Transverse colon (tissue), 4 donors: ENCODE results near the gene FTCD. TPM values are rescaled to one million over a fixed set of nuclear protein-coding genes. Genes with fewer than 3 reads are reported as not detected.

ENCODE experiments used
- DNase-seq: peaks from one replicate; pipeline ENCODE4 v3.0.0-alpha.2; 2019
- H3K27ac ChIP-seq, 4 donors: fragments of 200-600 bp; sonication (generic); 2 replicates each; pipeline ENCODE4 v1.5.1; 2016 to 2018; ENCODE audit warnings: inconsistent platforms in 4 of 4
- H3K27me3 ChIP-seq: fragments of 200-600 bp; sonication (generic); 2 replicates; pipeline ENCODE4 v1.5.1; 2017; ENCODE audit warnings: inconsistent platforms
- H3K36me3 ChIP-seq, 4 donors: fragments of 200-600 bp; sonication (generic); 2 replicates each; pipeline ENCODE4 v1.5.1; 2017 to 2019; ENCODE audit warnings: inconsistent platforms in 4 of 4
- H3K4me1 ChIP-seq, 4 donors: fragments of 200-600 bp; sonication (generic); 2 replicates each; pipeline ENCODE4 v1.5.1; 2017 to 2020; ENCODE audit warnings: inconsistent platforms in 4 of 4
- H3K4me3 ChIP-seq, 4 donors: fragments of 200-600 bp; sonication (generic); 1 replicate in 1 of 4; 2 replicates in 3 of 4; pipeline versions ENCODE4 v1.5.1 to v1.6.1; 2017 to 2019; ENCODE audit warnings: inconsistent platforms in 4 of 4
- H3K9me3 ChIP-seq, 2 donors: fragments of 200-600 bp; sonication (generic); 2 replicates each; pipeline ENCODE4 v1.5.1; 2017 to 2019; ENCODE audit warnings: inconsistent platforms in 2 of 2
- CTCF ChIP-seq, 5 experiments: fragments of 200-600 bp in 3 of 5; fragments of 450-650 bp in 2 of 5; sonication (generic) in 3 of 5; IDR thresholded peaks; 1 replicate in 2 of 5; 2 replicates in 3 of 5; pipeline ENCODE4 v1.5.1; 2016 to 2017; ENCODE audit warnings: antibody characterized with exemption in 5 of 5, inconsistent platforms in 3 of 5, mild to moderate bottlenecking in 2 of 5, moderate library complexity in 1 of 5
- EP300 ChIP-seq: sonication (generic); formaldehyde crosslinking; IDR thresholded peaks from one replicate; pipeline ENCODE4 v1.6.1; 2017; ENCODE audit warnings: antibody characterized with exemption, low read depth
- POLR2A ChIP-seq: fragments of 450-650 bp; IDR thresholded peaks from one replicate; pipeline ENCODE4 v1.6.1; 2016; ENCODE audit warnings: antibody characterized with exemption, mild to moderate bottlenecking, moderate library complexity
- POLR2AphosphoS5 ChIP-seq, 3 donors: sonication (generic); formaldehyde crosslinking; IDR thresholded peaks; one replicate each; pipeline ENCODE4 v1.6.1; 2016; ENCODE audit warnings: antibody characterized with exemption in 3 of 3
- WGBS, 2 donors: methylation state at CpG; one replicate each; pipeline ENCODE4 v1.1.5; 2018; ENCODE audit warnings: low coverage in 1 of 2; 5-methylcytosine and 5-hydroxymethylcytosine counted together
- in situ Hi-C, 4 donors: fragments of 200-750 bp; cut with MboI; loops; one replicate each; pipeline versions ENCODE4 v1.15.0 to v1.15.1; 2017; ENCODE audit warnings: low sequenced_read_pairs in 3 of 4, low pct_ligation_motif_present in 1 of 4, low pct_unique_long_range_greater_than_20kb in 1 of 4
- intact Hi-C: fragments of 100-400 bp; cut with DNase I; formaldehyde crosslinking; loops from one replicate; pipeline ENCODE4 v1.15.1; 2023; ENCODE audit warnings: low total_unique reads
- total RNA-seq, 4 donors: library from RNA; depleted of rRNA; stranded (reverse); fragments of >200 nt; gene quantifications; one replicate each; pipeline ENCODE4 v1.1.0, GENCODE V29; 2016

FTCD gene
- total RNA-seq, 4 donors from 2014 or later: not detected

GRCh38 chr21:46154155-46154954, 1.0 kb downstream of the FTCD start:
- H3K27ac ChIP-seq: no peak overlapping the region
- peak; percentile 6 for DNase-seq
- H3K9me3 ChIP-seq: no peaks in the 10 kb centered on the region

GRCh38 chr21:46153247-46154154, 1.9 kb downstream of the FTCD start:
- H3K4me3 ChIP-seq: peak overlapping the region in 2 of 4 donors; percentile 16 to 27
- H3K27me3 ChIP-seq: no peaks in the 10 kb centered on the region
- no peaks in the 10 kb centered on the region for H3K36me3 ChIP-seq
- peak; percentile 50 for DNase-seq
- in situ Hi-C loops (no loop called here), intact Hi-C loops (no loop called here)
- no peak overlapping the region for H3K27ac ChIP-seq
- no peaks in the 10 kb centered on the region for H3K9me3 ChIP-seq
- WGBS, 2 donors: 37% methylated on average over 28 of the region's 33 CpGs; no CpG with 5 or more reads in 1 of the 2 donors
- H3K4me1 ChIP-seq: peaks cover 8 to 11% (median 11%) of the 10 kb centered on the region in 4 donors
- TF ChIP-seq POLR2AphosphoS5 (IDR thresholded peaks at IDR 0.05) (no peak), POLR2A (no peak), CTCF (IDR thresholded peaks at IDR 0.05) (peak; percentile 55 to 74 (median 62)), EP300 (no peak)

More at GRCh38 chr21:46154155-46154954, 1.0 kb downstream of the FTCD start:
- intact Hi-C loops: no loop called here
- H3K4me1 ChIP-seq: peaks cover 8 to 11% (median 11%) of the 10 kb centered on the region in 4 donors
- no peaks in the 10 kb centered on the region for H3K36me3 ChIP-seq
- 92% methylated on average over 39 of the region's 39 CpGs; no CpG with 5 or more reads in 1 of the 2 donors for WGBS, 2 donors
- no peaks in the 10 kb centered on the region for H3K27me3 ChIP-seq
- no peak for TF ChIP-seq POLR2AphosphoS5 (IDR thresholded peaks at IDR 0.05)
- TF ChIP-seq POLR2A: no peak
- no peak for TF ChIP-seq CTCF (IDR thresholded peaks at IDR 0.05)
- TF ChIP-seq EP300: no peak
- in situ Hi-C loops: no loop called here
- no peak overlapping the region for H3K4me3 ChIP-seq

GRCh38 chr21:46152927-46153246, 2.5 kb downstream of the FTCD start:
- intact Hi-C loops (no loop called here), in situ Hi-C loops (no loop called here)
- no peak for DNase-seq
- 47% methylated on average over 18 of the region's 18 CpGs; no CpG with 5 or more reads in 1 of the 2 donors for WGBS, 2 donors
- H3K4me1 ChIP-seq: peaks cover 8 to 11% (median 11%) of the 10 kb centered on the region in 4 donors
- peak overlapping the region in 2 of 4 donors; percentile 16 to 27 for H3K4me3 ChIP-seq
- H3K9me3 ChIP-seq: no peaks in the 10 kb centered on the region
- no peaks in the 10 kb centered on the region for H3K27me3 ChIP-seq
- H3K27ac ChIP-seq: no peak overlapping the region
- no peaks in the 10 kb centered on the region for H3K36me3 ChIP-seq
- no peak for TF ChIP-seq POLR2AphosphoS5 (IDR thresholded peaks at IDR 0.05)
- no peak for TF ChIP-seq POLR2A
- TF ChIP-seq EP300: no peak
- no peak for TF ChIP-seq CTCF (IDR thresholded peaks at IDR 0.05)
